GM23248 (cell line): Measurements from ENCODE around the gene CDH4.

ENCODE experiments used
- EZH2 ChIP-seq: fragments of 200-600 bp; sonication (generic); IDR thresholded peaks from 2 replicates; pipeline ENCODE4 v1.6.1; 2018; ENCODE audit warnings: antibody characterized with exemption, mild to moderate bottlenecking; ENCODE audit not compliant: insufficient read depth, poor library complexity, severe bottlenecking
- EZH2phosphoT487 ChIP-seq: fragments of 200-600 bp; sonication (generic); IDR thresholded peaks from 2 replicates; pipeline ENCODE4 v1.6.1; 2018; ENCODE audit warnings: antibody characterized with exemption, moderate library complexity, mild to moderate bottlenecking, low read depth; ENCODE audit not compliant: insufficient read depth

DNA sequence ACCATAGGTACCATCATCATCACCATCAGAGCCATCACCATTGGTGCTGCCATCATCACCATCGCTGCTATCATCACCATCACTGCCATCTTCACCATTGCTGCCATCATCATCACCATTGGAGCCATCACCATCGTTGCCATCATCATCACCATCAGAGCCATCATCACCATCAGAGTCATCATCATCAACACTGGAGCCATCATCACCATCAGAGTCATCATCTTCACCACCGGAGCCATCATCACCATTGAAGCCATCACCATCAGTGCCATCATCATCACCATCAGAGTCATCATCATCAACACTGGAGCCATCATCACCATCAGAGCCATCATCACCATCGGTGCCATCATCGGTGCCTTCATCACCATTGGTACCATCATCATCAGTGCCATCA, 474.9 kb downstream of the CDH4 start:
- TF ChIP-seq EZH2 (no peak), EZH2phosphoT487 (no peak)
